GM18870 (cell line): Measurements from ENCODE around the gene RASA1.
"Not testable (repeated sequence)": the region's sequence is repeated elsewhere in the genome, so short reads cannot be mapped to it uniquely, and the experiment has no call there.

Experiments used
- ATAC-seq: cut with Tn5 transposase; IDR thresholded peaks from one replicate; pipeline ENCODE4 v1.9.1; 2021; ENCODE audit warnings: moderate library complexity; ENCODE audit not compliant: unreplicated experiment

Gene RASA1

DNA sequence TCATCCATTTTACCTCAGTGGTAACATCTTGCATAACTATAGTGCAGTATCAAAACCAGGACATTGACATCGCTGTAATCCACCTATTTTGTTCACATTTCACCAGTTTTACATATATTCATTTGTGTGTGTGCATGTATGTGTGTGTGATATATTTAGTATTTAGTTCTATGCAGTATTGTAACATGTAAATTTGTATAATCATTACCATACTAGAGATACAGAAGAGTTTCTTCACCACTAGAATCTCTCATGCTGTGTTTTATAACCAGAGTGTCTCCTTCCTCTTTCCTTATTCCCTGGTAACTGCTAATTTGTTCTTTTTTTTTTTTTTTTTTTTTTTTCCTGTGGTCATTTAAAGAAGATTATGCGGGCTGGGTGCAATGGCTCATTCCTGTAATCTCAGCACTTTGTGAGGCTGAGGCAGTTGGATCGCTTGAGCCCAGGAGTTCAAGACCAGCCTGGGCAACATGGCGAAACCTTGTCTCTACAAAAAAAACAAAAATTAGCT, 11.0 kb downstream of the RASA1 start:
- no peak for ATAC-seq

DNA sequence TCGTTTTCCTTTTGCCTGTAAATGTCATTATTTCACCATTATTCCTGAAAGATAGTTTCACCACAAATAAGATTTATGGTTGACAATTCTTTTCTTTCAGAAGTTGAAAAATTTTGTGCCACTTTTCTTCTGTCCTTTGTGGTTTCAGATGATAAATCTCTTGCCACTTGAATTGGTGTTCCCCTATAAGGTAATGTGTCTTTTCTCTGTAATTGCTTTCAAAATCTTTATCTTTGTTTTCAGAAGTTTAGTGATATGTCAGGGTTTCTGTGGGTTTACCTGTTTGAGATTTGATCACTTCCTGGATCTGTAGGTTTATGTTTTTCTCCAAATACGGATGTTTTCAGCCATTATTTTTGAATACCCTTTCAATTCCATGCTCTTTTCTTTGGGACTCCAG, 14.6 kb downstream of the RASA1 start:
- ATAC-seq: no peak

DNA sequence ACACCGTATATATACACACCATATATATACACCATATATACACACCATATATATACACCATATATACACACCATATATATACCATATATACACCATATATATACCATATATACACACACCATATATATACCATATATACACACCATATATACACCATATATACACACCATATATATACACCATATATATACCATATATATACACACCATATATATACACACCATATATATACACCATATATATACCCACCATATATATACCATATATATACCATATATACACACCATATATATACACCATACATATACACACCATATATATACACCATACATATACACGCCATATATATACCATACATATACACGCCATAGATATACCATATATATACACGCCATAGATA, 19.6 kb downstream of the RASA1 start:
- not testable (repeated sequence) for ATAC-seq

DNA sequence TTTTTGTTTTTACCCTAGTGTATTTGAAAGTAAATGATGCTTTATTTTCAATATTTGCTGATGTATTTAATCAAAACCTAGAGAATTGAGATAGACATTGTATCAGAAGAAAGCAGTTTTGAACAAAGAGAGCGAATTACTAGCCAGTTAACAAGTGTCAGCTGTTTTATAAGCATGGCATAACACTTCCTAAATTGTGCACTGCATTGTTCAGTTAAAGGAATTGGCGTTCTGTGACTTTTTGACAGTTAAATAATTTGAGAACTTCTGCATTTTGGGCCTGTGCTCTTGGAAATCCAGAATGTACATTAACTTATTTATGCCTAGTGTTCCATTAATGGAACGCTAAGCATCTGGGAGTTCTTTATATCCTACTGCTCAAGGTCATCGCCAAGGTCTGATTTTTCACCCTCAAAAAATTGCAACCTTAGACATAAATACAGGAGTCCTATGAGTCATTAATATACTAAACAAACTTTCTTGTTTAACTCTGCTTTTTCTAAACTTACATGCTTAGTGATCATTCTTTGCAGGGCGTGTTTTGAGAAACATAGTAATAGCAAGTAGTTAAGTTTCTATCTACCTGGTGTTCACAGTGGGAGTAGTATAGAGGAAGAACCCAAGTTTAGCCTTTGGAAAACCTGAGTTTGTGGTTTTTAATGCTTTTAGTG, 31.1 kb downstream of the RASA1 start:
- ATAC-seq: no peak

DNA sequence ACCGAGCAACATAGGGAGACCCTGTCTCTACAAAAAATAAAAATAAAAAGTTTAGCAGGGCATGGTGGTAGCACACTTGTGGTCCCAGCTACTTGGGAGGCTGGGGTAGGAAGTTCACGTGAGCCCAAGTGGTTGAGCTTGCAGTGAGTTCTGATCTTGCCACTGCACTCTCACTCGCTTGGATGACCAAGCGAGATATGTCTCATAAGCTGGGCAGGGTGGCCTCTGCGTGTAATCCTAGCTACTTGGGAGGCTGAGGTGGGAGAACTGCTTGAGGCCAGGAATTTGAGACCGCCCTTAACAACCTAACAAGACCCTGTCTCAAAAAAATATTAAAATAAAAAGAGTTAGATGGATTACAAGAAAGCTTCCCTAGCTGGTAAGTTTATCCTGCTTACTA, 32.5 kb downstream of the RASA1 start:
- ATAC-seq: no peak

DNA sequence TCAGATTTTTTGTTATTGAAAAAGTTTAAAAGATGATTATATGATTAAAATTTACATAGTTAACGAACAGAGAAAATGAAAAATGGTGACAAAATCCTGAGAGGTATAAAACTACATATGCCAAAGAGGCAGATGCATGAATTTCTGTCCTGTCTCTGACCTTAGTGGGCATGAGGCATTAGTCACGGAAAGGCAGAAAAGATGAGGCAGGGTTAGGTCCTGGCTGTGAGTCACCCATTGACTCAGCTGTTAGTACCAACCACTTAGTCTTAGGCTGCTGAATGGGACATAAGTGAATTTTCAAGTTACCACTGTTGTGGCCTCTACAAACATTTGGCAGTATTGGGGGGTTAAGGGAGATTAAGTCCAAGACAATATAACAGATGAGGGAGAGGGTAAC, 33.1 kb downstream of the RASA1 start:
- no peak for ATAC-seq

DNA sequence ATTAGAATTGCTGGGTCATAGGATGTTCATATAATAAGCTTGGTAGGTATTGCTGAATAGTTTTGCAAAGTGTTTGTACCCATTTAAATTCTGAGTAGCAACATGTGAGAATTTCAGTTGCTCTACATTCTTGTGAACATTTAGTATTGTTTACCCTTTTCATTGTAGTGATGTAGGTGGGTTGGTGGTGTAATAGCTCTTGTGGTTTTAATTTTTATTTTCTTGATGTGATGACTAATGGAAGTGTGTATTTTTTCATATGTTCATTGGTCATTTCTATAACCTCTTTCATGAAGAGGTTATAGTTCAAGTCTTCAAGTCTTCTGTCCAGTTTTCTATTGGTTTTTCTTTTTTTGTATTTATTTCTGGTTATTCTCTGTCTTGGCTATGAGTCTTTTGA, 34.4 kb downstream of the RASA1 start:
- no peak for ATAC-seq

DNA sequence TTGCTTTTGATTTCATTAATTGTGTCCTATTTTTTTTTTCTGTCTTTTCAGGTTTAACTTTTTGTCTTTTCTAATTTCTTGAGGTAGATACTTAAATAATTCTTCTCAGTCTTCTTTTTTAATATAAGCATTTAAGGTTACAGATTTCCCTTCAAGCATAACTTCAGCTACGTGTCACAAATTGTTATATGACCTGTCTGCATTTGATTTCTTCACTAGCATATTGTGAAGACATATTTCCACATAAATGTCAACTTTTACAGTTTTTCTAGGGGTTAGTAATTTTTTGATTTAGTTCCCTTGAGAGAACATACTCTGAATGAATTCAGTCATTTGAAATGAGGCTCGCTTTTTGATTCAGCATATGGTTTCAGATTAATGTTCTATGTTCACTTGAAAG, 35.6 kb downstream of the RASA1 start:
- no peak for ATAC-seq

DNA sequence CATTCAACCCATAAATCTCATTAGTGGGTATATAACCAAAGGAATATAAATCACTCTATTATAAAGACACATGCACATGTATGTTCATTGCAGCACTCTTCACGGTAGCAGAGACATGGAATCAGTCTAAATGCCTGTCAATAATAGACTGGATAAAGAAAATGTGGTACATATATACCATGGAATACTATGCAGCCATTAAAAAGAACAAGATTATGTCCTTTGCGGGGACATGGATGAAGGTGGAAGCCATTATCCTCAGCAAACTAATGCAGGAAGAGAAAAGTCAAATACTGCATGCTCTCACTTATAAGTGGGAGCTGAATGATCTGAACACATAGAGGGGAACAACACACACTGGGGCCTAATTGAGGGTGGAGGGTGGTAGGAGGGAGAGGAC, 38.4 kb downstream of the RASA1 start:
- not testable (repeated sequence) for ATAC-seq

DNA sequence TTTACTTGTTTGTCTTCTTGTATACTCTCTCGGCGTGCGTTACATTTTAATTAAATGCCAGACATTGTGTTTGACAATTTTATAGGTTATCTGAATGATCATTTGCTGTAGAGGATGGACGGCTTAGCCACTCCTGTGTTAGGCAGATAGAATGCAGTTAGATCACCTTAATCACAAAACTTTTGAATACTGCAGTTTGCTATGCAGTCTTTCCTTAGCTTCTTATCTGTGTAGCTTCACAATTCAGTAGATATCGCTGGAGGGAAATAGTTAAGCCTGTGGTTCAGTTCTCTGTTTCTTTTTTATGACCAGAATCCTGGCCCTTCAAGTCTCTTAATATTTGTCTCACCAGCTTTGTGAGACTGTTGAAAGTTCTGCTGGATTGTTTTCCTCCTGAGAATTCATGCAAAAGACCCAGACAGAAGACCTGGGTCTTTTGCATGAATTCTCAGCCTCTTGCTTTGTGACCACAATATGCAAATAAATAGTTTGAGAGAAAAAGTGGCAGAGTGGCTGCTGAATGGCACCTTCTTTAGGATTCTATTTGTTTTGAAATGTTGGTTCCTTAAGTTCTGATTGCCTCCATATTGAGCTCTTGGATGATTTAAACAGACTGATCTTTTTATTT, 40.2 kb downstream of the RASA1 start:
- ATAC-seq: peak; percentile 78

DNA sequence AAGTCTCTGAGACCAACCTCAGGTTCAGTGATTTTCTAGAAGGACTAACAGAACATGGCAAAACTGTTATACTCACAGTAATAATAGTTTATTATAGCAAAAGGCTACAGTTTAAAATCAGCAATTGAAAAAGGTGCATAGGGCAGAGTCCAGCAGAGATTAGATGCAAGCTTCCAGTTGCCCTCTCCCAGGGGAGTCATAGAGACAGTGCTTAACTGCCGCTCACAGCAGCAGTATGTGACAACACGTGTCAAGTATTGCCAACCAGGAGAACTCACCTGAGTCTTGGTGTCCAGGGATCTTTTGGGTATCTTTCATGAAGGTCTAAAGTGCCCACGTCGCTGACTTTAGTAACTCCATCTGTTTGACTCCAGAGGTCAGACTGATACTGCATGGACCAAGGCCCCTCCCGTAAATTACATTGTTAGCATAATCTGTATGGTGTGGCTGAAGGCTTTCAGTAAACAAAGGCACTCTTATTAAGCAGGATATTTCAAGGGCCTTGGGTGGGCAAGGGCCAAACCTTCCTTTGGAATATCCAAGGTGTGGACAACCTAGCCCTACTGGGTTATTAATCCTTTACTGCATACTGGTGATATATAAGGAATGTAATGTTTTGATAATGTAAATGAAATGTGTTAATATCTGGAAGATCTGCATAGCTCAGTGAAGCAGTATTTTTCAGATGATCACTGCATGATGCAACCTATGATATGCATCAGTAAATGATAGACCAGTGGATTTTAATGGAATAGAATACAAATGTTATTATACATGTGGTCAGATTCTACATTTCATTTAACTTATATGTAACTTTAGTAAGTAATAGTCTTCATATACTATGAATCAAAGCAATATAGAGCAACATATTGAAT, 44.0 kb downstream of the RASA1 start:
- no peak for ATAC-seq

DNA sequence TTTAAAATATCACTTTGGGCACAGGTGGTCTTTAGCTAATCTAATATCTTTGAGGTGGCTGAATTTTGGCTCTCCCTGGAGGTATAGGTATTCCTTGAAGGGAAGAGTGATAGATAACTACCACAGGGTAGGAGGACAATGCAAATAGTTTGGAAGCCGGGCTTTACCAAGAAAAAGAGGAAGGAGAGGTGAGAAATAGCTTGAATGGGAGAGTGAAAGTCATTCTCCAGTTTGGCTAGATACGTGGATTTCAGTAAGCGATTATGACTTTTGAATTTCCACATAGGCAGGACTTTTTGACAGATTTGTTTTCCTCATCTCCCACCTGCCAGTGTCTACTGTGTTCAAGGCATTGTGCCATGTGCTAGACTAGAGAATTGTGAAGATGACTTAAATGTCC, 45.5 kb downstream of the RASA1 start:
- ATAC-seq: no peak

DNA sequence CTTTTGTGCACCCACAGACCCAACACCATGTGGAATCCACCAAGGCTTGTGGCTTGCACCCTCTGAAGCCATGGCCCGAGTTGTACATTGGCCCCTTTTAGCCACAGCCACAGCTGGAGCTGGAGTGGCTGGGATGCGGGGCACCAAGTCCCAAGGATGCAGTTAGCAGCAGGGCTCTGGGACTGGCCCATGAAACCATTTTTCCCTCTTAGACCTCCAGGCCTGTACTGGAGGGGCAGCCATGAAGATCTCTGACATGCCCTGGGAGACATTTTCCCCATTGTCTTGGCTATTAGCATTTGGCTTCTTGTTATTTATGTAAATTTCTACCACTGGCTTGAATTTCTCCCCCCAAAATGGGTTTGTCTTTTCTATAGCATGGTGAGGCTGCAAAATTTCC, 51.8 kb downstream of the RASA1 start:
- no peak for ATAC-seq

DNA sequence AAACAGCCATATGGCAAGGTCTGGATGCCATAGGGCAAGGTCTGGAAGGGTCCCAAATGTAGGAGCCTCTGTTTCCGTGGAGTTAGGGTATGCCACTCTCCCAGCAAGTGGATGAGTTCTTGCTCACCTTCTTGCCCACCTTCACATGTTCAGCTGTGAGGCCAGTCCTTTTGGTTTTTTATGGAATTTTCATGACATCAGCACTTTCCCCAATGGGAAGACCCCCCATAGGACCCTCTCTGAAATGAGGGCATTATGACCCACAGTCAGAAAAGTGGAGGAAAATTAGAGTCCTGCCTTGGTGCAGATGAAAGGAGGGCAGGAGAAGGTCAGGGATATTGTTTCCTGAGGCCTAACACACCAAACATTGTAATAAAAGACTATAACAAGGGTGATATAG, 53.9 kb downstream of the RASA1 start:
- ATAC-seq: no peak

DNA sequence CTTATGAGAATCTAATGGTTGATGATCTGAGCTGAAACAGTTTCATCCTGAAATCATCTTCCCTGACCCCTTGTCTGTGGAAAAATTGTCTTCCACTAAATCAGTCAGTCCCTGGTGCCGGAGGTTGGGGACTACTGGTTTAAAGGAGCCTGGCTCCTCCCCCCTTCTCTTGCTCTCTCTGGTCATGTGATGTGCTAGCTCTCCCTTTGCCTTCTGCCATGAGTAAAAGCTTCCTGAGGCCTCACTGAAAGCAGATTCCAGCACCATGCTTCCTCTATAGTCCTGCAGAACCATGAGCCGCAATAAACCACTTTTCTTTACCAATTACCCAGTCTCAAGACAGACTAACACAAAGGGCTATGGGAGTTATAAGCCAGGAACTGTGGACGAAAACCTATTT, 54.7 kb downstream of the RASA1 start:
- no peak for ATAC-seq

DNA sequence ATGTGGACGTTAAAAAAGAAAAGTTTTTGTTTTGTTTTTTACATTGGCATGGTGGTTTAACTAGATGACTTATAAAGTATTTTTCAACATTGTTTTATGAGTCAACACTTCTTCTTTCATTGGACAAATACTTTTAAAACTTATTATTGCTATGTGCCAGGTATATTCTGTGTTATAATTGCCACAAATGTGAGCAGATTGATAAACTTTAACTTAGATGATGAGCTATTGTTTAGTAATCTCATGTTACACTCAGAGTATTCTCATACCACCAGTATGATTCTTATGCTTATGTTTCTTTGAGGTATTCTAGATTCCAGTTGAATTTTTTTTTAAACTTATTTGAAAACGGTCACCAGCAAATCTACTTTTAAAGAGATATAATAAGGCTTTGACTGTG, 60.3 kb downstream of the RASA1 start:
- no peak for ATAC-seq

DNA sequence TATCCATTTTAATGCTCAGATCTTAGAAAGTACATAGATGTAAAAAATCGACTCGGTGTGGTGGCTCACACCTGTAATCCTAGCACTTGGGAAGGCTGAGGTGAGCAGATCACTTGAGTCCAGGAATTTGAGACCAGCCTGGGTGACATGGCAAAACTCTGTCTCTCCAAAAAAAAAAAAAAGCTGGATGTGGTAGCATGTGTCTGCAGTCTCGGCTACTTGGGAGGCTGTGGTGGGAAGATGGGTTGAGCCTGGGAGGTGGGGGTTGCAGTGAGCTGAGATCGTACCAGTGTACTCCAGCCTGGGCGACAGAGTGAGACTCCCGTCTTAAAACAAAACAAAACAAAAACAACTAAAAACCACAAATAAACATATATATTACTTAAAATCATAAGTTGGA, 61.4 kb downstream of the RASA1 start:
- ATAC-seq: no peak

DNA sequence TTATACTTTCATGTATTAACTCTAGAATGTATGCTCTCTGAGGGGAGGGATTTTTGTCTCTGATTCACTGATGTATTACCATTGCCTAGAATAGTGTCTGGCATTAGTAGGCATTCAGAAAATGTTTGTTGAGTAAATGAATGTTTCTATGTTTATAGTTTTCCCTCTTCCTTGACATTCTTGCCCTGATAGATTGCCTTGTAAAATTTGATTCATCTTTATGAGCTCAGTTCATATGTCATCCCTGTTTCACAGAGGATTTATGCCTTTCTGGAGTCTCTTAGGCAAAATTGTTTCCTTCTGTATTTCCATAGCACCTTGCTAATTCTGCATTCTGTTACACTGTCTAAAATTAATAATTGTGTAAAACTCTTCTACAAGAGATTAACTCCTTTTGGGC, 72.3 kb downstream of the RASA1 start:
- no peak for ATAC-seq

DNA sequence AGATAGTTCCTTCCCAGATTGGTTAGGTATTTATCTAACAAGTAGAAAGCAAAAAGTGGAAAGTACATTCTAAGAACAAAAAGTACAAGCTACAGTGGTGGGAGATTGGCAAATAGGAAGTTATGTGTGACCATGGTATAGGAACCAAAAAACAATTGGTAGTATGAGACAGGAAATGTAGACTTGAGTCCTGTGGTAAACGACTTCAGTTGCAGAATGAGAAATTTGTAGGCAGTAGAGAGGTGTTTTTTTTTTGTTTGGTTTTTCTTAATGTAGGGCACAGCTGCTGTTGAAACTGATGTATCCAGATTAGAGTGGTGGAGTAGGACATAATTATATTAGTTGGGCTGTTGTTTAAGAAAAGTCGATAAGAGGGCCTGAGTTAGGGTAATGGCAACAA, 73.0 kb downstream of the RASA1 start:
- peak; percentile 100 for ATAC-seq

DNA sequence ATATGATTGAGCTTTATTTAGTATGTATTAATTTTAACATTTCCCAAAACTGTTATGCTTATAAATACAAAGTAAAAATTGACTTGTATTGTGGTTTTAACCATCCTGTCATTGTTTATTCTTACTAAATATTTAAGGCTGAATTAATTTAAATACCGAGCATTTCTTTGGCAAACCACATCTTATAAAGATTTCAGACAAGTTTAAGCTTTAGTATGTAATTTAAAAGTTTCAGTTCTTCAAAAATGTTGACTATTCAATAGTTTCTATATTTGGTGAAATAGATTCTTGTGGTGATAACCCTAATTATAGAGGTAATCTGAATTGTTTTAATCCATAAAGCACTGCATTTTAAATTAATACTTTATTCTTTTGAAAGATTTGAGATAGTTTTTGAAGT, 79.6 kb downstream of the RASA1 start:
- ATAC-seq: no peak

DNA sequence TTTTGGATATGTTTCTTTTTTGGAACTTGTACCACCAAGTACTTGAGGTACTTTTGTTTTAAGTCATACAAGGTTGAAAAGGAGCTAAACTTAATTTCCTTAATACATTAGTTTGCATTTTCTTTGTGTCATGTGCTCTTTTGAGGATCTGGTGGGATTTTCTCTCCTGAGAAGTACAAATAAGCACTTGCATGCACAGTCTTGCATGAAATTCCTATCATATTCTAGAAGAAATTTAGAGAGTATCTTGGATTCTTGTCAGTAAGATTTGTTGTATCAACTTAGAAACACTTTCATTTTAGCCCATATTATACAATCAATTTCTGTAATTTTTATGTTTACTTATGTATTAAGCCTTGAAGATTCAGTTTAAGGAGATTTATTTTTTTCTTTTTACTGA, 80.2 kb downstream of the RASA1 start:
- no peak for ATAC-seq

DNA sequence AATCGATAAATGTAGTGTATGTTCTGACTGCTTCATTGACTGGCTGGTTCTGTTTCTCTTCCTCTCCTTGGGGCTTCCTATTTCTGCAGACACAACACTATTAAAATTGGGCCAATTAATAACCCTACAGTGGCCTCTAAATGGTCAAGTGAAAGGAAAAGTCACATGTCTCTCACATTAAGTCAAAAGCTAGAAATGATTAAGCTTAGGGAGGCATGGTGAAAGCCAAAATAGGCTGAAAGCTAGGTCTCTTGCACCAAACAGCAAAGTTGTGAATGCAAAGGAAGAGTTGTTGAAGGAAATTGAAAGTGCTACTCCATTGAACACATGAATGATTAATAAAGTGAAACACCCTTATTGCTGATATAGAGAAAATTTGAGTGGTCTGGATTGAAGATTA, 86.8 kb downstream of the RASA1 start:
- peak; percentile 95 for ATAC-seq
